Natural killer cell (primary cell): ENCODE measurements around the gene POU2F2. TPM values are rescaled to one million over a fixed set of nuclear protein-coding genes. Genes with fewer than 3 reads are reported as not detected.

Experiments used
- ATAC-seq, 3 donors: fragments of 150-1000 bp in 2 of 3; fragments of 200-7000 bp in 1 of 3; cut with Tn5 transposase; 1 replicate in 1 of 3; 2 replicates in 2 of 3; pipeline ENCODE4 v1.10.0; 2021; ENCODE audit warnings: mild to moderate bottlenecking in 2 of 3, moderate library complexity in 2 of 3
- DNase-seq, 2 donors: peaks; one replicate each; pipeline versions ENCODE4 v3.0.0 to v3.0.0-alpha.2; 2013 to 2021; ENCODE audit warnings: mixed read lengths in 1 of 2
- H3K27ac ChIP-seq: one replicate; pipeline ENCODE4 v1.5.1; 2013; ENCODE audit warnings: mild to moderate bottlenecking, low read length
- H3K27me3 ChIP-seq: one replicate; pipeline ENCODE4 v1.6.1; 2013; ENCODE audit warnings: low read length; ENCODE audit not compliant: control insufficient read depth, insufficient read depth
- H3K36me3 ChIP-seq: one replicate; pipeline ENCODE4 v1.6.1; 2013; ENCODE audit warnings: low read length; ENCODE audit not compliant: control insufficient read depth, insufficient read depth
- H3K4me1 ChIP-seq: one replicate; pipeline ENCODE4 v1.6.1; 2013; ENCODE audit warnings: low read length; ENCODE audit not compliant: control insufficient read depth, insufficient read depth
- H3K4me3 ChIP-seq: one replicate; pipeline ENCODE4 v1.5.1; 2013; ENCODE audit warnings: low read length
- H3K9me3 ChIP-seq: one replicate; pipeline ENCODE4 v1.6.1; 2013; ENCODE audit warnings: low read length; ENCODE audit not compliant: control insufficient read depth, insufficient read depth
- H3K27ac Mint-ChIP-seq, 2 donors: one replicate each; pipeline ENCODE4 v1.8.0; 2022; ENCODE audit warnings: mild to moderate bottlenecking in 2 of 2, mixed read lengths in 2 of 2, moderate library complexity in 1 of 2
- H3K27me3 Mint-ChIP-seq, 2 donors: one replicate each; pipeline ENCODE4 v1.8.0; 2022; ENCODE audit warnings: low read depth in 2 of 2, mixed read lengths in 2 of 2
- H3K36me3 Mint-ChIP-seq: one replicate; pipeline ENCODE4 v1.8.0; 2022; ENCODE audit warnings: mixed read lengths
- H3K4me1 Mint-ChIP-seq, 2 donors: one replicate each; pipeline ENCODE4 v1.8.0; 2022; ENCODE audit warnings: mixed read lengths in 2 of 2
- H3K4me3 Mint-ChIP-seq: one replicate; pipeline ENCODE4 v1.8.0; 2022; ENCODE audit warnings: mild to moderate bottlenecking, moderate library complexity, mixed read lengths
- H3K9me3 Mint-ChIP-seq, 2 donors: one replicate each; pipeline ENCODE4 v1.8.0; 2022; ENCODE audit warnings: mixed read lengths in 2 of 2
- CTCF ChIP-seq: fragments of 200-600 bp; IDR thresholded peaks from one replicate; pipeline ENCODE4 v1.8.0; 2022; ENCODE audit warnings: antibody characterized with exemption
- WGBS: methylation state at CpG from one replicate; pipeline ENCODE4 v1.1.7; 2013; ENCODE audit warnings: missing lambda C conversion rate; ENCODE audit not compliant: insufficient coverage; 5-methylcytosine and 5-hydroxymethylcytosine counted together
- intact Hi-C: fragments of 100-400 bp; cut with micrococcal nuclease; formaldehyde crosslinking; loops from one replicate; pipeline ENCODE4 v1.14.2; 2022
- total RNA-seq, 4 donors: library from RNA; stranded (reverse); fragments of 120-200 nt in 1 of 4; gene quantifications; one replicate each; pipeline versions ENCODE4 v1.2.3 to v1.2.4, GENCODE V29; 2013 to 2022

The POU2F2 gene
- total RNA-seq, 3 donors from 2014 or later (not counting 1 experiment from before 2014, with no cell fraction given): 27.3 to 40.8 (median 29.3) TPM

DNA sequence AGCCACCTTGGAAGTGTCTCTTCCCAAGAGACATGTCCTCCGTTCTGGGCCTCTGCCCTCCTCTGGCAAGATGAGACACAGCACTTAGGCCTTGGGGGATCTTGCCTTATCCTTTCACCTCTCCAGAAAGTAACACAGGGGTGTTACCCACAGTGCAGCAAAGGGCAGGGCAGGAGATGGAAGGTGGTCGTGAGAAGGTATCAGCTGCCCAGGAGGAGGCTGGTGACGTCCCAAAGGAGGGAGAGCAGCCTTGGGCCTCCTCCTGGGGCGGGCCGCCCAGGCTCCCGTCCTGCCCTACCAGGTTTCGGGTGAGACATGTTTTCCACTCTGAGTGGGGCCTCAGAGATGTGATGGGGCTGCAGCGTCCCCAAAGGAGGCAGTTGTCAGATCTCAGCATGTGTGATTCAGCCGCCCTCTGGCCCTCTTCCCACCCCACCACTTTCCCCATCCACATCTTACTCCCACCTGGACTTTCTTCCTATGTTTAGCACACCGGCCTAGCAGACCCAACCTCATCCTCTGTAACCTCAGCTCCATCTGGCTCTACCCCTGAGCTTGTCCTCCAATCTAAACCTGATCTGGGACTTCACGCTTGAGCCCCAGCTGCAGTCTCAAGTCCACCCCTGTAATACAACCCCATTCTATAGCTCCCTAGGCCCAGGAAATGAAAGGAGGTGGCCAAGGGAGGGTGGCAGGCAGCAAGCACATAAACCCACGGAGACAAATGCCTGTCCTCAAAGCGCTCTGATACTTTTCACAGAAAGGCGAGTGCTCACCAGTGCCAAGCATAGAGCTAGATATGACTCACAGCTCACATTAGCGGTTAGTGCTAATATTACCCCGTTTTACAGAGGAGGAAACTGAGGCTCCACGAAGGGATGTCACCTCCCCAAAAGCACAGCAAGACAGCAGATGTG lies 9.3 kb downstream of the POU2F2 start:
- Mint-ChIP-seq H3K4me1 (peaks cover 12 to 40% of the 10 kb centered on the region in 2 donors), H3K4me3 (peak overlapping the region; percentile 55), H3K36me3 (no peaks in the 10 kb centered on the region), H3K9me3 (no peaks in the 10 kb centered on the region), H3K27me3 (no peaks in the 10 kb centered on the region), H3K27ac (peak overlapping the region; percentile 37 to 92)
- H3K36me3 ChIP-seq: peaks cover 3% of the 10 kb centered on the region
- no peaks in the 10 kb centered on the region for H3K27me3 ChIP-seq
- WGBS: 61% methylated on average over 17 of the region's 17 CpGs
- H3K4me1 ChIP-seq: peaks cover 42% of the 10 kb centered on the region
- H3K27ac ChIP-seq: peak overlapping the region; percentile 86
- H3K9me3 ChIP-seq: no peaks in the 10 kb centered on the region
- DNase-seq: peak in 1 of 2 donors; percentile 46
- ATAC-seq: no peak
- TF ChIP-seq CTCF: no peak
- H3K4me3 ChIP-seq: no peak overlapping the region
- intact Hi-C loops: no loop called here

DNA sequence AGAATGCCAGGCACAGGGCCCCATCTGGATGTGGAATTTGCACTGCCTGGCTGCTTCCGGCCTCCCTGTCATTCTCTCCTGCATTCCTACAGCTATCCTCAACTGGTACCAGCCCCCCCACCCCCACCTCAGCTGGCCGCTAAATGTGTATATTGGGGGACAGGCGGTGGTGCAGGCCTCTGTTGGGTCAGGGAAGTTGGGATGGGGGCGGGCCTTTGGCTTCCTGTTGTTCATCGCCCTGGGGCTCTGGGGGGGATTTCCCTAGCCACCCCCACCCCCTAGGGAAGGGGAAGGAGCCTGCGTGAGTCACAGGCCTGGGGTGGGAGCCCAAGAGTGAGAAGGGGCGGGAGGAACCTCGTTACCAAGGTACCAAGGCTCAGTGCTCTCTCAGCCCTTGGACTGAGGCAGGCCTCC lies 10.6 kb downstream of the POU2F2 start:
- peaks cover 49% of the 10 kb centered on the region for H3K4me1 ChIP-seq
- Mint-ChIP-seq H3K9me3 (no peaks in the 10 kb centered on the region), H3K4me1 (peaks cover 12 to 36% of the 10 kb centered on the region in 2 donors), H3K27me3 (no peaks in the 10 kb centered on the region), H3K4me3 (peak overlapping the region; percentile 56), H3K27ac (peak overlapping the region; percentile 65 to 92), H3K36me3 (no peaks in the 10 kb centered on the region)
- peak overlapping the region; percentile 1 for H3K4me3 ChIP-seq
- ATAC-seq (peak; percentile 77 to 94 (median 93)), DNase-seq (peak; percentile 56 to 87)
- H3K27ac ChIP-seq: peak overlapping the region; percentile 86
- H3K9me3 ChIP-seq: no peaks in the 10 kb centered on the region
- TF ChIP-seq CTCF: no peak
- WGBS: 12% methylated on average over 3 of the region's 8 CpGs
- intact Hi-C loops: no loop called here
- no peaks in the 10 kb centered on the region for H3K27me3 ChIP-seq
- H3K36me3 ChIP-seq: peaks cover 13% of the 10 kb centered on the region

DNA sequence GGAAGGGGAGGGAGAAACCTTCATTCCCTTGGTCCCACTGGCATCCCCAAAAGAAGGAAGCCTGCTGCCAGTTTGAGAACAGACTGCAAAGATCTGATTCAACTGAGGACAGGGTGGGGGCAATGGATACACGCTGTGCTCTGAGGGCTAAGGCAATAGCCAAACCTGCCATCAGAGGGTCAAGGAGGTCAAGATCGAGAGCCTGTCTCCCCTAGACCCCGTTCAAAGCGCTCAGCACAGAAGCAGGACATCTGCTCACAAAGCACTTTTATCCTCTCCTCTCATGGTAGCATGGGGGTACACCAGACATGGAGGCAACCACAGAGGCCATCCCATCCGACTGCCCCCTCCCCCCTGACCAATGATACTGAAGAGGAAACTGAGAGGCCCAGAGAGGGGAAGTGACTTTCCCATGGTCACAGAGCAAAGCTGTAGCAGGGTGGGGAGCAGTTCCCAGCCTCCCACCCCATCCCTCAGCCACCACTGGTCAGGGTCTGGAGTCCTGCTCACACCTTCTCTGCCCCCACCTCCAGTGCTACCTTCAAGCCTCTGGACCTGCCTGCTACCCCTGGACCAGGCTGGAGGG lies 11.1 kb downstream of the POU2F2 start:
- peak in 2 of 3 donors; percentile 7 to 11 for ATAC-seq
- TF ChIP-seq CTCF: no peak
- peak overlapping the region; percentile 86 for H3K27ac ChIP-seq
- intact Hi-C loops: no loop called here
- Mint-ChIP-seq H3K4me1 (peaks cover 12 to 36% of the 10 kb centered on the region in 2 donors), H3K27ac (peak overlapping the region; percentile 65 to 92), H3K9me3 (no peaks in the 10 kb centered on the region), H3K4me3 (no peak overlapping the region), H3K27me3 (no peaks in the 10 kb centered on the region), H3K36me3 (no peaks in the 10 kb centered on the region)
- H3K36me3 ChIP-seq: peaks cover 18% of the 10 kb centered on the region
- H3K4me3 ChIP-seq: no peak overlapping the region
- peaks cover 49% of the 10 kb centered on the region for H3K4me1 ChIP-seq
- no peaks in the 10 kb centered on the region for H3K9me3 ChIP-seq
- 72% methylated on average over 5 of the region's 5 CpGs for WGBS
- DNase-seq: peak in 1 of 2 donors; percentile 27
- H3K27me3 ChIP-seq: no peaks in the 10 kb centered on the region
